RWPE1 (cell line): ENCODE data around the gene C17orf50.

Source experiments
- CTCF ChIA-PET: fragments of 350-600 bp; sonication (Branson Sonifier 250); formaldehyde crosslinking; extraction: SDS; loops from one replicate; lab custom pipeline; 2021; lab: Yijun Ruan, JAX
- POLR2A ChIA-PET: fragments of 400-600 bp; formaldehyde crosslinking; extraction: SDS; loops from one replicate; lab custom pipeline; 2020; ENCODE audit warnings: antibody characterized with exemption; ENCODE audit not compliant: low non-redundant PET; lab: Yijun Ruan, JAX
- DNase-seq: peaks from one replicate; pipeline ENCODE4 v3.0.0; 2012; ENCODE audit warnings: low spot score
- H3K27ac ChIP-seq: fragments of 450-650 bp; 2 replicates; pipeline ENCODE4 v1.5.1; 2017
- TF ChIP-seq, protein P1 (sequence below): fragments of 450-650 bp; conservative IDR thresholded peaks from 2 replicates; pipeline ENCODE4 v1.5.1; 2017; ENCODE audit warnings: low read depth, mild to moderate bottlenecking

C17orf50 gene

GRCh38 chr17:35743626-35744328 is 16.9 kb upstream of the C17orf50 start:
- TF ChIP-seq, protein P1, sequence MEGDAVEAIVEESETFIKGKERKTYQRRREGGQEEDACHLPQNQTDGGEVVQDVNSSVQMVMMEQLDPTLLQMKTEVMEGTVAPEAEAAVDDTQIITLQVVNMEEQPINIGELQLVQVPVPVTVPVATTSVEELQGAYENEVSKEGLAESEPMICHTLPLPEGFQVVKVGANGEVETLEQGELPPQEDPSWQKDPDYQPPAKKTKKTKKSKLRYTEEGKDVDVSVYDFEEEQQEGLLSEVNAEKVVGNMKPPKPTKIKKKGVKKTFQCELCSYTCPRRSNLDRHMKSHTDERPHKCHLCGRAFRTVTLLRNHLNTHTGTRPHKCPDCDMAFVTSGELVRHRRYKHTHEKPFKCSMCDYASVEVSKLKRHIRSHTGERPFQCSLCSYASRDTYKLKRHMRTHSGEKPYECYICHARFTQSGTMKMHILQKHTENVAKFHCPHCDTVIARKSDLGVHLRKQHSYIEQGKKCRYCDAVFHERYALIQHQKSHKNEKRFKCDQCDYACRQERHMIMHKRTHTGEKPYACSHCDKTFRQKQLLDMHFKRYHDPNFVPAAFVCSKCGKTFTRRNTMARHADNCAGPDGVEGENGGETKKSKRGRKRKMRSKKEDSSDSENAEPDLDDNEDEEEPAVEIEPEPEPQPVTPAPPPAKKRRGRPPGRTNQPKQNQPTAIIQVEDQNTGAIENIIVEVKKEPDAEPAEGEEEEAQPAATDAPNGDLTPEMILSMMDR: no peak
- H3K27ac ChIP-seq: no peak overlapping the region
- DNase-seq: peak; percentile 50
- ChIA-PET POLR2A (no interaction called here), CTCF (interaction anchor here (0.5 to 2.2 kb wide), 3 partner anchors 14 to 280 kb away, joined by 3 to 5 read pairs (median 4); no protein-coding TSS in a partner anchor)

GRCh38 chr17:35744830-35745229 is 15.9 kb upstream of the C17orf50 start:
- POLR2A ChIA-PET: no interaction called here
- TF ChIP-seq, protein P1: no peak
- CTCF ChIA-PET: no interaction called here
- no peak for DNase-seq
- no peak overlapping the region for H3K27ac ChIP-seq

DNA sequence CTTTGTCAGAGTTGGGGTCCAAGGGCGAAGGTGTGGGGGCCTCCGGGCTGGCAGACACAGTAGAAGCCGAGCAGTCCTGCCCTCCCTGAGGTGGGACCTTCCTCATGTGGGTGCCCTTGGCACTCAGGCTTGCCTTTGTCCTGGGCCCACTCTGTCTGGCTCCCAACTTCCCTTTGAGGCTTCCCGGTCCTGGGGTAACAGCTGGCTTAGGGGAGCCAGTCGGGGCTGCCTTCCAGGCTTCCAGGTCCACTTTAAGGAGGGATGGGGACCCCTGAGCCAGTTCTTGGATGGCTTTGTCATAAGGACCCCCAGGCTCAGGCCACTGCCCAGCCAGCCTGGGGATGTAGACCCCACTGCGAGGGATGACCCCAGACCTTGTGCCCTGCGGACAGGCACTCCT is 15.4 kb upstream of the C17orf50 start:
- TF ChIP-seq, protein P1: no peak
- no peak for DNase-seq
- no peak overlapping the region for H3K27ac ChIP-seq
- ChIA-PET POLR2A (no interaction called here), CTCF (interaction anchor here (0.9 kb wide), 1 partner anchor 132 kb away, joined by 5 read pairs; no protein-coding TSS in a partner anchor)

DNA sequence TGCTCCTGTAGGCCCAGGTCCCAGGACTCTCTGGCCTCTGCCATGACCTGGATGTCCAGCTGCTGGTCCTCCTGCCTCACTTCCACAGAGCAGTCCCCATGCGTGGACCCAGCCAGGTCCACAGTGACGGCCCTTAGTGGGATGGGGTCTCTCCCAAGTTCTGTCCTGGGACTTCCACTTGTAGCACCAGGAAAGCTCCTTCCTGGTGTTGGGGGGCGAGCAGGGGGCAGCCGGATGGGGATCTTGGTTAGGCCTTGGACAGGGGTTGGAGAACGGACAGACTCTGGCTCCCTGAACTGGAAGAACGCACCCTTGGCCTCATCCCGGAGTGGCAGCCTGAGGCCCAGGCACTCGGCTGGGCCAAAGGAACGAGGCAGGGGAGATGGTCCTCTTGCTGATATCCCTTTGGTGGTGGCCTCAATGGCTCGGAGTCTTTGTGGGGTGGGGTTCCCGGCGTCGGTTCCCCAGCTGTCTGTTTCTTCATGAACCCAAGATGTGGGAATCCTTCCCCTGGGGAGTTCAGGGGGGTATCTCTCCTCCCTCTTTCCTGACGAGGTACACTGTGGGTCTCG is 14.9 kb upstream of the C17orf50 start:
- ChIA-PET POLR2A (no interaction called here), CTCF (interaction anchor here (0.9 kb wide), 1 partner anchor 133 kb away, joined by 5 read pairs; no protein-coding TSS in a partner anchor)
- no peak overlapping the region for H3K27ac ChIP-seq
- TF ChIP-seq, protein P1: no peak
- no peak for DNase-seq

DNA sequence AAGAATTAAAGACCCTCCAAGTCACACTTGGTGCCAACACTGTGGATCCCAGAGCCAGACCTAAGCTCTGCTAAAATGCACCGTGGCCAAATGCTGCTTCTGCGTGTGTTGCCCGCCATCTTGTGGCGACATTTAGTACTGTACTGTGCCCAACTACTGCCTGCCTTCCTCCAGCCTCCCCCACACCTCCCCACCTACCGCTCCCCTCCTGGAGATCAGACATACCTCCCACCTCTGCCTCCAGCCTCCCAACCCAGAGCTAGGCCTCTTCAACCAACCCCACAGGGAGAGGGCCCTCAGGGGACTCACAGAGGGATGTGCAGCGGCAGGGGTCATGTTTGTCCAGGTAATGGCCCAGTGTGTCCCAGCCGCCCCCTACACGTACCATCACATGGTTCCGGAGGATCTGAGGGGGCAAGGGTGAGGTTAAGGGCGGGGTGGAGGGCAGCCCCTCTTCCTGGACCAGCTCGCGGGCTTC is 13.1 kb upstream of the C17orf50 start:
- ChIA-PET CTCF (interaction anchor here (0.5 to 2.1 kb wide), 32 partner anchors 9 to 606 kb away, joined by 3 to 64 read pairs (median 3); partner anchors contain the start of genes AP2B1 and RASL10B), POLR2A (interaction anchor here (0.6 kb wide), 2 partner anchors 109 to 130 kb away, joined by 3 read pairs; no protein-coding TSS in a partner anchor)
- TF ChIP-seq, protein P1: peak; percentile 86
- DNase-seq: peak; percentile 78
- peak overlapping the region; percentile 49 for H3K27ac ChIP-seq

DNA sequence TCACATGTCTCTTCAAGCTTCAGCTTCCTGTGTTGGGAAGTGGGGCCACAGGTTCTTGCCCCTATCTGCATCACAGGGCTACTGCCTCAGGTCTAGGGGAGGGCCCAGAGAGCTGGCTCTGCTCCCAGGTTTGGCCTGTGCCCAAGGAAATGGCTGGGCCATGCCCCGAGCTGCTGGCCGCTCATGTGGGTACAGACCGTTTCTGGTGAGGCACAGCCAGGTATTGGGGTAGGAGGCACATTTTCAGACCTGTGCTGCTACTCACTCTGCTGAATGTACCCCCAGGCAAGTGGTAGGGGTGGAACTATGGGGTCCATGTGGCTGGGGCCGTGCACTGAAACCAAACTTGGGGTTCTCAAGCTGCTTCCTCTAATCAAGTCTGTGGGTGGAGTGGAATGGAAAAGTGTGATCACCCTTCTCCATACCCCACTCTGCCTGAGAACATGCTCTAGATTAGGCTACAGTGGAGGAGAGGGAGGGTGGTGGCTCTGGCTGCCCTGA is 12.3 kb upstream of the C17orf50 start:
- peak overlapping the region; percentile 49 for H3K27ac ChIP-seq
- TF ChIP-seq, protein P1: no peak
- DNase-seq: peak; percentile 41
- CTCF ChIA-PET: interaction anchor here (0.6 to 2.1 kb wide), 8 partner anchors 16 to 1971 kb away, joined by 3 to 64 read pairs (median 4); no protein-coding TSS in a partner anchor
- POLR2A ChIA-PET: no interaction called here
